HUES6 (cell line): Measurements from ENCODE around the gene RPS6KA4.

Experiments
- H3K27ac ChIP-seq: 2 replicates; pipeline ENCODE4 v1.7.0; 2013; ENCODE audit warnings: low read depth, mild to moderate bottlenecking, low read length, inconsistent platforms
- H3K27me3 ChIP-seq: 2 replicates; pipeline ENCODE4 v1.6.1; 2013; ENCODE audit warnings: low read length; ENCODE audit not compliant: control insufficient read depth, insufficient read depth
- H3K36me3 ChIP-seq: 2 replicates; pipeline ENCODE4 v1.6.1; 2013; ENCODE audit warnings: low read length; ENCODE audit not compliant: control insufficient read depth, insufficient read depth
- H3K4me1 ChIP-seq: 2 replicates; pipeline ENCODE4 v1.6.1; 2013; ENCODE audit warnings: low read length; ENCODE audit not compliant: control insufficient read depth, insufficient read depth
- H3K4me3 ChIP-seq: 2 replicates; pipeline ENCODE4 v1.5.1; 2013; ENCODE audit warnings: low read depth, low read length
- H3K9ac ChIP-seq: one replicate; pipeline ENCODE4 v1.6.1; 2013; ENCODE audit warnings: mild to moderate bottlenecking, low read length
- H3K9me3 ChIP-seq: 2 replicates; pipeline ENCODE4 v1.6.1; 2013; ENCODE audit warnings: low read depth, low read length; ENCODE audit not compliant: control insufficient read depth, insufficient read depth

RPS6KA4 gene

GRCh38 chr11:64360448-64360921 is 1.5 kb downstream of the RPS6KA4 start:
- Histone ChIP-seq H3K27me3 (no peaks in the 10 kb centered on the region), H3K9me3 (no peaks in the 10 kb centered on the region), H3K4me1 (peaks cover 34% of the 10 kb centered on the region), H3K9ac (no peak overlapping the region), H3K4me3 (peak overlapping the region; percentile 79), H3K36me3 (peaks cover 48% of the 10 kb centered on the region), H3K27ac (no peak overlapping the region)

GRCh38 chr11:64361659-64362058 is 2.7 kb downstream of the RPS6KA4 start:
- Histone ChIP-seq H3K9me3 (no peaks in the 10 kb centered on the region), H3K36me3 (peaks cover 57% of the 10 kb centered on the region), H3K27me3 (no peaks in the 10 kb centered on the region), H3K4me1 (peaks cover 30% of the 10 kb centered on the region), H3K4me3 (no peak overlapping the region), H3K9ac (no peak overlapping the region), H3K27ac (no peak overlapping the region)

- Histone ChIP-seq H3K9me3 (no peaks in the 10 kb centered on the region), H3K4me3 (no peak overlapping the region), H3K4me1 (peaks cover 25% of the 10 kb centered on the region), H3K27me3 (no peaks in the 10 kb centered on the region), H3K36me3 (peaks cover 59% of the 10 kb centered on the region), H3K27ac (no peak overlapping the region), H3K9ac (no peak overlapping the region)
Observed at GRCh38 chr11:64362339-64362738, 3.4 kb downstream of the RPS6KA4 start.

GRCh38 chr11:64364435-64364834 is 5.5 kb downstream of the RPS6KA4 start:
- peaks cover 11% of the 10 kb centered on the region for H3K4me1 ChIP-seq
- H3K9me3 ChIP-seq: no peaks in the 10 kb centered on the region
- no peak overlapping the region for H3K4me3 ChIP-seq
- H3K27me3 ChIP-seq: no peaks in the 10 kb centered on the region
- peaks cover 70% of the 10 kb centered on the region for H3K36me3 ChIP-seq
- no peak overlapping the region for H3K9ac ChIP-seq
- H3K27ac ChIP-seq: no peak overlapping the region

GRCh38 chr11:64364911-64365310 is 5.9 kb downstream of the RPS6KA4 start:
- Histone ChIP-seq H3K9ac (no peak overlapping the region), H3K27me3 (no peaks in the 10 kb centered on the region), H3K9me3 (no peaks in the 10 kb centered on the region), H3K4me1 (peaks cover 7% of the 10 kb centered on the region), H3K27ac (no peak overlapping the region), H3K36me3 (peaks cover 74% of the 10 kb centered on the region), H3K4me3 (no peak overlapping the region)

GRCh38 chr11:64366751-64367150 is 7.8 kb downstream of the RPS6KA4 start:
- peaks cover 64% of the 10 kb centered on the region for H3K36me3 ChIP-seq
- H3K4me3 ChIP-seq: no peak overlapping the region
- no peak overlapping the region for H3K27ac ChIP-seq
- H3K27me3 ChIP-seq: no peaks in the 10 kb centered on the region
- H3K9me3 ChIP-seq: no peaks in the 10 kb centered on the region
- no peak overlapping the region for H3K9ac ChIP-seq
- H3K4me1 ChIP-seq: no peaks in the 10 kb centered on the region

GRCh38 chr11:64367931-64368672 is 9.1 kb downstream of the RPS6KA4 start:
- Histone ChIP-seq H3K27ac (no peak overlapping the region), H3K27me3 (no peaks in the 10 kb centered on the region), H3K4me1 (peaks cover 4% of the 10 kb centered on the region; the same call in 1 of the 2 replicates), H3K9ac (no peak overlapping the region), H3K9me3 (no peaks in the 10 kb centered on the region), H3K4me3 (no peak overlapping the region), H3K36me3 (peaks cover 52% of the 10 kb centered on the region)

GRCh38 chr11:64368673-64369074 is 9.7 kb downstream of the RPS6KA4 start:
- Histone ChIP-seq H3K4me3 (no peak overlapping the region), H3K36me3 (peaks cover 46% of the 10 kb centered on the region), H3K27ac (no peak overlapping the region), H3K4me1 (peaks cover 6% of the 10 kb centered on the region; the same call in 1 of the 2 replicates), H3K9ac (no peak overlapping the region), H3K27me3 (no peaks in the 10 kb centered on the region), H3K9me3 (no peaks in the 10 kb centered on the region)

GRCh38 chr11:64369440-64370421 is 10.8 kb downstream of the RPS6KA4 start:
- H3K27me3 ChIP-seq: no peaks in the 10 kb centered on the region
- no peak overlapping the region for H3K9ac ChIP-seq
- H3K4me1 ChIP-seq: peaks cover 7% of the 10 kb centered on the region; the same call in 1 of the 2 replicates
- H3K27ac ChIP-seq: no peak overlapping the region
- H3K36me3 ChIP-seq: peaks cover 38% of the 10 kb centered on the region
- no peaks in the 10 kb centered on the region for H3K9me3 ChIP-seq
- no peak overlapping the region for H3K4me3 ChIP-seq

- Histone ChIP-seq H3K9me3 (no peaks in the 10 kb centered on the region), H3K27ac (no peak overlapping the region), H3K27me3 (no peaks in the 10 kb centered on the region), H3K4me1 (peaks cover 7% of the 10 kb centered on the region; the same call in 1 of the 2 replicates), H3K9ac (no peak overlapping the region), H3K36me3 (peaks cover 26% of the 10 kb centered on the region), H3K4me3 (no peak overlapping the region)
Observed at GRCh38 chr11:64371201-64371600, 12.2 kb downstream of the RPS6KA4 start.

GRCh38 chr11:64372021-64372420 is 13.1 kb downstream of the RPS6KA4 start:
- Histone ChIP-seq H3K27me3 (no peaks in the 10 kb centered on the region), H3K4me1 (peaks cover 7% of the 10 kb centered on the region; the same call in 1 of the 2 replicates), H3K36me3 (peaks cover 20% of the 10 kb centered on the region), H3K9ac (no peak overlapping the region), H3K9me3 (no peaks in the 10 kb centered on the region), H3K27ac (no peak overlapping the region), H3K4me3 (no peak overlapping the region)
